SHP77 treated with DMSO at 0.1 percent for 48 hours (cell line): ENCODE results near the gene KTI12.

Experiments used
- DNase-seq: peaks from one replicate; lab custom pipeline; 2025; lab: John Stamatoyannopoulos, UW

Gene KTI12

GRCh38 chr1:51988254-51988653 lies 45.4 kb downstream of the KTI12 start:
- DNase-seq: no peak

- DNase-seq: no peak
Observed at GRCh38 chr1:51986718-51987117, 46.9 kb downstream of the KTI12 start.

- no peak for DNase-seq
Observed at GRCh38 chr1:51982161-51982560, 51.4 kb downstream of the KTI12 start.
